Lower lobe of right lung (tissue), 2 donors: ENCODE results near the gene GSN. TPM values are rescaled to one million over a fixed set of nuclear protein-coding genes. Genes with fewer than 3 reads are reported as not detected.

ENCODE experiments used
- ATAC-seq, 2 donors: fragments of 200-7000 bp; cut with Tn5 transposase; one replicate each; pipeline ENCODE4 v1.9.1; 2020 to 2022; ENCODE audit warnings: mild to moderate bottlenecking in 2 of 2, moderate library complexity in 2 of 2
- DNase-seq: peaks from one replicate; pipeline ENCODE4 v3.0.0-alpha.2; 2020
- H3K27ac ChIP-seq: fragments of 200-600 bp; one replicate; pipeline ENCODE4 v1.8.0; 2022
- H3K27me3 ChIP-seq: fragments of 200-600 bp; one replicate; pipeline ENCODE4 v1.8.0; 2022; ENCODE audit warnings: low read depth
- H3K36me3 ChIP-seq: fragments of 200-600 bp; one replicate; pipeline ENCODE4 v1.8.0; 2022; ENCODE audit warnings: mild to moderate bottlenecking
- H3K4me1 ChIP-seq: fragments of 200-600 bp; one replicate; pipeline ENCODE4 v1.8.0; 2022
- H3K4me3 ChIP-seq: fragments of 200-600 bp; one replicate; pipeline ENCODE4 v1.8.0; 2022; ENCODE audit warnings: mild to moderate bottlenecking
- H3K9me3 ChIP-seq: fragments of 200-600 bp; one replicate; pipeline ENCODE4 v1.8.0; 2022
- intact Hi-C: fragments of 100-400 bp; cut with DNase I; formaldehyde crosslinking; loops from one replicate; pipeline ENCODE4 v1.11.0; 2022
- total RNA-seq: library from RNA; stranded (reverse); fragmentation: NEBNext Ultra II Directional; extraction: Animal tissue kit (Norgen Biotek cat#: 25700); gene quantifications from one replicate; pipeline ENCODE4 v1.2.1, GENCODE V29; 2021
- TF ChIP-seq, protein P1 (sequence below): fragments of 200-600 bp; IDR thresholded peaks from one replicate; pipeline ENCODE4 v1.8.0; 2022; ENCODE audit warnings: antibody characterized with exemption, mild to moderate bottlenecking
- donor health status: DM: no; HTN: yes; CAD: no; lungs with severe emphysema.

GSN gene
- total RNA-seq, 1 donor from 2014 or later: 388 TPM

DNA sequence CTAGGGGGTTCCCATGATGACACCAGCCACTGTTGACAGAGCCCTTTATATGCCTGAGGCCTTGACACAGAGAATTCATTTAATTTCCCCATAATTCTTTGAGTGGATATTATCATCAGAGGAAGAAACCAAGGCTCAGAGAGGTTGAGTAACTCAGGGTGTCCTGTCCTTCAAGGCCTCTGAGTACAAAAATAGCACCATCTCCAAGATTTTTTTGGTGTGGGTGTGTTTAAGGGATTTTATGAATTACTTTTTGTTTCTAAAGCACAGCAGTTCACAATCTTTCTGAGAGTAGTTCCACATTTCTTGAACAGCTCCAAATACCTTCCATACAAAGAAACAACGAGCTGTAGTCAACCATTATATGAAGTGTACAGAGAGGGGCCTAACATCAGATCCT lies 6.2 kb upstream of the GSN start:
- intact Hi-C loops: no loop called here

DNA sequence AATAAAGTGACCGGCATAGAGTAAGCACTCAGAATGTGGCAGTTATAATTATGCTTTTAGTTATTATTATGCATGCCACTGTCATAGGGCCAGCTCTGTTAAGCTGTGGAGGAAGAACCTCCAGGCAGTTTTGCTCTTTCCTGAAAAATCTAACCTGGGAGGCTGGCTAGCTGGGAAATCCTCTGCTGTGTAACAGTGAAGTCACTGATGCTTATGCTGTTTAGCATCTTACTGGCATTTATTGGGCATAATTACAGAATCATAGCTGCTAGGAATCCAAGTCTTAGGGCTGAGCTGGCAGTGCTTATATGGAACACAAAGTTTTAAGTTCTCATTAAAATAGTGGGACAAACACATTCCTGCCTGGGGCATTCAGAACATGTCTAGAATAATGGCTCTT lies 5.5 kb upstream of the GSN start:
- Histone ChIP-seq H3K9me3 (no peaks in the 10 kb centered on the region), H3K27me3 (no peaks in the 10 kb centered on the region), H3K4me3 (no peak overlapping the region), H3K27ac (no peak overlapping the region), H3K4me1 (peaks cover 4% of the 10 kb centered on the region), H3K36me3 (no peaks in the 10 kb centered on the region)
- TF ChIP-seq, protein P1, sequence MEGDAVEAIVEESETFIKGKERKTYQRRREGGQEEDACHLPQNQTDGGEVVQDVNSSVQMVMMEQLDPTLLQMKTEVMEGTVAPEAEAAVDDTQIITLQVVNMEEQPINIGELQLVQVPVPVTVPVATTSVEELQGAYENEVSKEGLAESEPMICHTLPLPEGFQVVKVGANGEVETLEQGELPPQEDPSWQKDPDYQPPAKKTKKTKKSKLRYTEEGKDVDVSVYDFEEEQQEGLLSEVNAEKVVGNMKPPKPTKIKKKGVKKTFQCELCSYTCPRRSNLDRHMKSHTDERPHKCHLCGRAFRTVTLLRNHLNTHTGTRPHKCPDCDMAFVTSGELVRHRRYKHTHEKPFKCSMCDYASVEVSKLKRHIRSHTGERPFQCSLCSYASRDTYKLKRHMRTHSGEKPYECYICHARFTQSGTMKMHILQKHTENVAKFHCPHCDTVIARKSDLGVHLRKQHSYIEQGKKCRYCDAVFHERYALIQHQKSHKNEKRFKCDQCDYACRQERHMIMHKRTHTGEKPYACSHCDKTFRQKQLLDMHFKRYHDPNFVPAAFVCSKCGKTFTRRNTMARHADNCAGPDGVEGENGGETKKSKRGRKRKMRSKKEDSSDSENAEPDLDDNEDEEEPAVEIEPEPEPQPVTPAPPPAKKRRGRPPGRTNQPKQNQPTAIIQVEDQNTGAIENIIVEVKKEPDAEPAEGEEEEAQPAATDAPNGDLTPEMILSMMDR: no peak
- DNase-seq (no peak), ATAC-seq (no peak)
- intact Hi-C loops: no loop called here

More for the DNA sequence above, 6.2 kb upstream of the GSN start:
- H3K9me3 ChIP-seq: no peaks in the 10 kb centered on the region
- DNase-seq (no peak), ATAC-seq (no peak)
- no peak overlapping the region for H3K4me3 ChIP-seq
- no peaks in the 10 kb centered on the region for H3K36me3 ChIP-seq
- no peaks in the 10 kb centered on the region for H3K4me1 ChIP-seq
- H3K27me3 ChIP-seq: no peaks in the 10 kb centered on the region
- TF ChIP-seq, protein P1: no peak
- no peak overlapping the region for H3K27ac ChIP-seq

DNA sequence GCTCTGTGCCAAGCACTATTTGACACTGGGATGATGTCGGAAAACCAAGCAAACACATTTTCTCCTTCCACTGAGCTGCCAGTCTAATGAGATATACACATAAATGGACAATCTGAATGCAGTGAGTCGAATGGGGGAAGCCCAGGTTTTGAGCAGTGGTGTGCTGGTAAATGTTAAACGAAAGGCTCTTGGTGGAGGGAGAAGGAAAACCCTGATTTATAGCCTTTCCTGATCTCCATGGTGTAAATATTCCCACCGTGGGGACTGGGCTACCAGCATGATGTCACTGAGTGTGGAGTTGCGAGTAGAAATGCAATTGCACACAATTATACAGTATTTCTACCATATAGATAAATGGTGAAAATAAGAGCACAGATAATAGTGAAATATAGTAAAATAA lies 5.0 kb upstream of the GSN start:
- Histone ChIP-seq H3K27ac (no peak overlapping the region), H3K36me3 (no peaks in the 10 kb centered on the region), H3K9me3 (no peaks in the 10 kb centered on the region), H3K4me3 (no peak overlapping the region), H3K4me1 (peaks cover 7% of the 10 kb centered on the region), H3K27me3 (no peaks in the 10 kb centered on the region)
- ATAC-seq (no peak), DNase-seq (no peak)
- intact Hi-C loops: no loop called here
- TF ChIP-seq, protein P1: no peak

DNA sequence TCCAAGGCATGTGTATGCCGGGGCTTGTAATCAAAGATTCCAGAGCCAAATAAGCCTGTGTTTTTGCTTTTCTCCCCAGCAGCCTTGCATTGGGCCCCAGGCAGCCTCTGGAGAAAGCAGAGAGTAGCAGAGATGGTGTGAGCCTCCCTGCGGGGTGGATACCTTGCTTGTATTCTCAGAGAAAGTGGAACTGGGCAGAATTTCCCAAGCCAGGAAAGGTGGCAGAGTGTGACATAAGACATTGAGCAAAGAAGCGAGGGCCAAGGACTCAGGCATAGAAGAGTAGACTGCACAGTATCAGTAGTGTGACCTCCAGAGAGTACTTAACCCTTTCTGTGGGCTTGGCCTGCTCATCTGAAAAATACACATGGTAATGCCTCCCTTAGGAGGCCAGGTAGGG lies 1.6 kb upstream of the GSN start:
- Histone ChIP-seq H3K4me1 (peaks cover 37% of the 10 kb centered on the region), H3K27me3 (no peaks in the 10 kb centered on the region), H3K27ac (no peak overlapping the region), H3K9me3 (no peaks in the 10 kb centered on the region), H3K4me3 (no peak overlapping the region), H3K36me3 (no peaks in the 10 kb centered on the region)
- ATAC-seq: no peak
- TF ChIP-seq, protein P1: no peak
- DNase-seq: no peak
- intact Hi-C loops: no loop called here

DNA sequence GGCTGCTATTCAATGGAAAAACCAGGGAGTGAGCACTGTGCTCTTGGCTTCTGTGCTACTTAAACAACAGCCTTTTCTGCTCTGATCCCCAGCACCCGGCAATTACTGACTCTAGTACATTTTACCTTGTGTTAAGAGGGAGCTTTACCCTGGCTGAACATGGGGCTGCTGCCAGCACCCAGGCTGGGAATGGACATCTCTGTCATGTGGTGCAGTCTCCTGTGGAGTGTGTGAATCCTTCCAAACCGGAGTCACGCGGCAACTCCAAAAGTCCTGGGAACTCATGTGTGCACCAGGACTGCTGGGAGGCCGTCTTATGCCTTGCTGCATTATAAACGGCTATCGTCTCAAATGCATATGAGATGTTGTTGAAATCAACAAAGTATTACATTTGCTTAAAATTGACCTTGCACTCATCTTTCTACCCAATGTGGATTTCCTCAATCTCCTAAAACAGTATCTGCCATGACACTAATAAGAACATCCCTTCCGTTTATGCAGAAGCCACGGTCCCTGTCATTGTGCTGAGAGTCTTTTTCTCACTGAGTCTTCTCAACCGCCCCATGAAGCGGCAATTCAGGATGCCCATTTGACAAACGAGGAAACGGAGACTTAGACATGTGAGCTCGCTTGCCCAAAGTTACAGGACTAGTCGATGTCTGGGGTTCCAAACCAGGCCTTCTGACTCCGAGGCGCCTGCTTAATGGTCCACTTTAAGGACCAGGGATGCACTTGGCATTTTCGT lies 884 bp upstream of the GSN start:
- Histone ChIP-seq H3K36me3 (no peaks in the 10 kb centered on the region), H3K9me3 (no peaks in the 10 kb centered on the region), H3K4me3 (peak overlapping the region; percentile 80), H3K27ac (peak overlapping the region; percentile 81), H3K4me1 (peaks cover 44% of the 10 kb centered on the region), H3K27me3 (no peaks in the 10 kb centered on the region)
- no peak for ATAC-seq
- no peak for DNase-seq
- intact Hi-C loops: no loop called here
- TF ChIP-seq, protein P1: no peak

DNA sequence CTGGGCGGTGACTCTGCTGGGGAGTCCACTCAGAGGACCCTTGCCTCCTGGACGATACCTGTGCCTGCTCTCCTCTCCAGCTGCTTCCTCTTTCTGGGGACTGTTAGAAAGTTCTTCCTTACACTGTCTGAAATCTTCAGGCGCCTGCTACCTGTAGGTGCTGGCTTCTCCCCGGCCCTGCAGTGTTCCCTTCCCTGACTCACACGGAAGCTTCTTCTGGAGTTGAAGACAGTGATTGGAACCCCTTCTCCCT lies 562 bp downstream of the GSN start:
- intact Hi-C loops: no loop called here
- ATAC-seq (peak; percentile 51 to 60), DNase-seq (no peak)
- Histone ChIP-seq H3K4me3 (peak overlapping the region; percentile 80), H3K4me1 (peaks cover 59% of the 10 kb centered on the region), H3K36me3 (no peaks in the 10 kb centered on the region), H3K27me3 (no peaks in the 10 kb centered on the region), H3K27ac (peak overlapping the region; percentile 81), H3K9me3 (no peaks in the 10 kb centered on the region)
- TF ChIP-seq, protein P1: no peak
